Erythroblast (primary cell): Measurements from ENCODE around the gene COX14.

Experiments used
- GATA1 ChIP-seq: IDR thresholded peaks from 2 replicates; pipeline ENCODE4 v1.6.1; 2011; ENCODE audit warnings: low read depth, mild to moderate bottlenecking, control low read depth, low read length, moderate library complexity
- POLR2A ChIP-seq: IDR thresholded peaks from 2 replicates; pipeline ENCODE4 v1.6.1; 2011; ENCODE audit warnings: mild to moderate bottlenecking, low read length

DNA sequence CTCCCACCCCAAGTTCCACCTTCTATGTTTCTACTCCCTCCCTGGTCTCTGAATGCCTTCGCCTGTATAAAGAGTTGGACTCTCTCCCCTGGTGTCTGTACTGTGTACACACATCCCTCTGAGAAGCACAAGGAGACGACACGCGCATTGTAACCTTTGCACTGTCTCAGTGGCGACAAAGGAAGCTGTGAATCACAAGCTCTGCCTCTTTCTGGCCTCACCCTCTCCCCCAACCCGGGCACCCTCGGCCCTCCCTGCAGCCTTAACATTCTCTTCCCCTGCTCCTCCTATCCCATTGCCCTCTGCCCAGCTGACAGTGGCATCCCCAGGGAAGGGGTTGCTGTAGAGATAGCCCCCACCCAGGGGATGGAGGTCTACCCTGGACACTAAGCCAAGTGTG, 29.4 kb upstream of the COX14 start:
- TF ChIP-seq POLR2A, result no peak
- TF ChIP-seq GATA1, result no peak
